ENCODE measurements around the gene COL6A3. TPM values are rescaled to one million over a fixed set of nuclear protein-coding genes. Genes with fewer than 3 reads are reported as not detected.

Gene COL6A3
- polyA plus RNA-seq, 2 of the 4 experiments (the other 2 are of a cell fraction) = 0.10 to 0.28 TPM

DNA sequence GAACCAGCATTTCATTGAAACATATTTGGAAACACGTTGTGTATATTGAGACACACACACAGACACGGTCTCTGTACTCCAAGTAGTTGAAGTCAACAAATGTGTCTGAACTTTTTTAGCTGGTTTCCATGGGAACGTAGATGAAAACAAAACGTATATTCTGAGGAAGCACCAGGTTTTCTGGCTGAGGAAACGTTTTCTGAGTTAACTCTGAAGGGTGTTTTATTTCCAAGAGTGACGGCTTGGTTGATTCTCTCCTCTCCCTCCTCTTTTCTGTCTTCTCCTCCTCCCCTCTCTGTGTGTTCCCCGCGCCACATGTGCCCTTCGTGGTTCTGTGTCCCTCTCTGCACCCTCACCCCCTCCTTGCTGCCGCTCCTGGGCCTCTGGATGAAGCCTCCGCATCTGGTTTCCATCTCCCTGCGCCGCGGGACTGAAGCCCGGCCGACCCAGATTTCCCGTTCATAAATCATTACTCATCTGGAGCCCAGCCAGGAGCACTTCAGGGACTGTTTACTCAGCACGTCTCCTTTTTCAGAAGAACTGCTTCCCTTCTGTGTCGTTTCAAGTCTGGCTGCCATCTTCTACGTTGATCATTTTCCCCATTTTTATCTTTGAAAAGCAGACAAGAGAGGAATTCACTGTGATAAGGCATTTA, 122.7 kb downstream of the COL6A3 start:
- POLR2A ChIA-PET = interaction anchor here (1.2 kb wide), 1 partner anchor 206 kb away, joined by 3 read pairs; the partner anchor contains the start of gene COPS8
- DNase-seq (ENCODE audit: low read depth in 1 of 2, low spot score in 1 of 2) (peak; percentile 81 to 95), ATAC-seq (peak; percentile 92 to 95), FAIRE-seq (peak; percentile 90)
- under 1% methylated on average over 20 of the region's 20 CpGs for WGBS (ENCODE audit: missing lambda C conversion rate)
- Histone ChIP-seq H3K27ac (peak overlapping the region; percentile 69 to 87), H3K4me2 (peak overlapping the region; percentile 66), H3K4me3 (peak overlapping the region; percentile 24; the same call in 1 of the 3 replicates), H3K9me3 (no peaks in the 10 kb centered on the region), H3K4me1 (peaks cover 22% of the 10 kb centered on the region)
- CTCF ChIA-PET = interaction anchor here (0.7 to 1.3 kb wide), 10 partner anchors 9 to 184 kb away, joined by 3 to 5 read pairs (median 3); no protein-coding TSS in a partner anchor
- TF ChIP-seq, protein P1, sequence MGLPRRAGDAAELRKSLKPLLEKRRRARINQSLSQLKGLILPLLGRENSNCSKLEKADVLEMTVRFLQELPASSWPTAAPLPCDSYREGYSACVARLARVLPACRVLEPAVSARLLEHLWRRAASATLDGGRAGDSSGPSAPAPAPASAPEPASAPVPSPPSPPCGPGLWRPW (IDR thresholded peaks at IDR 0.05) = no peak
- TF ChIP-seq POLR2A (IDR thresholded peaks at IDR 0.05; ENCODE audit: low read length) (no peak), SREBF2 (IDR thresholded peaks at IDR 0.05) (no peak), GATA3 (IDR thresholded peaks at IDR 0.05; ENCODE audit: borderline replicate concordance) (peak; percentile 63; the same call in 1 of the 2 replicates), MAFK (IDR thresholded peaks at IDR 0.05; ENCODE audit: partially characterized antibody) (peak; percentile 51), BHLHE40 (IDR thresholded peaks at IDR 0.05; ENCODE audit: low read depth, low read length) (no peak), EHMT2 (IDR thresholded peaks at IDR 0.05; ENCODE audit: low read depth) (no peak), EHF (CRISPR knock-in tag; IDR thresholded peaks at IDR 0.05) (no peak), CEBPB (IDR thresholded peaks at IDR 0.05) (peak in 1 of 2 experiments; percentile 4; a peak in 1 of 4 replicates), RCOR1 (IDR thresholded peaks at IDR 0.05; ENCODE audit: low read depth, low read length) (no peak), ZNF302 (CRISPR knock-in tag; IDR thresholded peaks at IDR 0.05) (no peak), JUN (IDR thresholded peaks at IDR 0.05) (peak in 1 of 2 experiments; percentile 69; a peak in 2 of 5 replicates), ZFP36 (IDR thresholded peaks at IDR 0.05; ENCODE audit: borderline replicate concordance, partially characterized antibody) (no peak), FOSL2 (IDR thresholded peaks at IDR 0.05) (no peak; the same call in 1 of the 2 replicates), FOSL2 (CRISPR knock-in tag; IDR thresholded peaks at IDR 0.05) (peak; percentile 71), SMC3 (IDR thresholded peaks at IDR 0.05) (peak; percentile 34; the same call in 1 of the 3 replicates), POLR2AphosphoS2 (conservative IDR thresholded peaks at IDR 0.05; ENCODE audit: low read length) (no peak), MAZ (IDR thresholded peaks at IDR 0.05; ENCODE audit: borderline replicate concordance, low read depth, low read length) (no peak), NR3C1 (IDR thresholded peaks at IDR 0.05) (no peak), KDM5A (IDR thresholded peaks at IDR 0.05) (no peak), FOXS1 (CRISPR knock-in tag; IDR thresholded peaks at IDR 0.05) (no peak), FOSB (CRISPR knock-in tag; IDR thresholded peaks at IDR 0.05) (no peak), RAD21 (conservative IDR thresholded peaks at IDR 0.05 in 1 of 2, IDR thresholded peaks at IDR 0.05 in 1 of 2) (peak; percentile 27 to 32; a peak in 2 of 5 replicates), NPAS2 (CRISPR knock-in tag; IDR thresholded peaks at IDR 0.05; ENCODE audit: borderline replicate concordance) (no peak), NFE2L2 (conservative IDR thresholded peaks at IDR 0.05; ENCODE audit: low read length) (no peak)
- TF ChIP-seq, protein P2, sequence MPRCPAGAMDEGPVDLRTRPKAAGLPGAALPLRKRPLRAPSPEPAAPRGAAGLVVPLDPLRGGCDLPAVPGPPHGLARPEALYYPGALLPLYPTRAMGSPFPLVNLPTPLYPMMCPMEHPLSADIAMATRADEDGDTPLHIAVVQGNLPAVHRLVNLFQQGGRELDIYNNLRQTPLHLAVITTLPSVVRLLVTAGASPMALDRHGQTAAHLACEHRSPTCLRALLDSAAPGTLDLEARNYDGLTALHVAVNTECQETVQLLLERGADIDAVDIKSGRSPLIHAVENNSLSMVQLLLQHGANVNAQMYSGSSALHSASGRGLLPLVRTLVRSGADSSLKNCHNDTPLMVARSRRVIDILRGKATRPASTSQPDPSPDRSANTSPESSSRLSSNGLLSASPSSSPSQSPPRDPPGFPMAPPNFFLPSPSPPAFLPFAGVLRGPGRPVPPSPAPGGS (IDR thresholded peaks at IDR 0.05) = no peak
- TF ChIP-seq, protein P3, sequence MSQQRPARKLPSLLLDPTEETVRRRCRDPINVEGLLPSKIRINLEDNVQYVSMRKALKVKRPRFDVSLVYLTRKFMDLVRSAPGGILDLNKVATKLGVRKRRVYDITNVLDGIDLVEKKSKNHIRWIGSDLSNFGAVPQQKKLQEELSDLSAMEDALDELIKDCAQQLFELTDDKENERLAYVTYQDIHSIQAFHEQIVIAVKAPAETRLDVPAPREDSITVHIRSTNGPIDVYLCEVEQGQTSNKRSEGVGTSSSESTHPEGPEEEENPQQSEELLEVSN (IDR thresholded peaks at IDR 0.05; ENCODE audit: borderline replicate concordance, low read depth) = no peak
- TF ChIP-seq, protein P4, sequence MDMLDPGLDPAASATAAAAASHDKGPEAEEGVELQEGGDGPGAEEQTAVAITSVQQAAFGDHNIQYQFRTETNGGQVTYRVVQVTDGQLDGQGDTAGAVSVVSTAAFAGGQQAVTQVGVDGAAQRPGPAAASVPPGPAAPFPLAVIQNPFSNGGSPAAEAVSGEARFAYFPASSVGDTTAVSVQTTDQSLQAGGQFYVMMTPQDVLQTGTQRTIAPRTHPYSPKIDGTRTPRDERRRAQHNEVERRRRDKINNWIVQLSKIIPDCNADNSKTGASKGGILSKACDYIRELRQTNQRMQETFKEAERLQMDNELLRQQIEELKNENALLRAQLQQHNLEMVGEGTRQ (IDR thresholded peaks at IDR 0.05) = no peak
- TF ChIP-seq, protein P5, sequence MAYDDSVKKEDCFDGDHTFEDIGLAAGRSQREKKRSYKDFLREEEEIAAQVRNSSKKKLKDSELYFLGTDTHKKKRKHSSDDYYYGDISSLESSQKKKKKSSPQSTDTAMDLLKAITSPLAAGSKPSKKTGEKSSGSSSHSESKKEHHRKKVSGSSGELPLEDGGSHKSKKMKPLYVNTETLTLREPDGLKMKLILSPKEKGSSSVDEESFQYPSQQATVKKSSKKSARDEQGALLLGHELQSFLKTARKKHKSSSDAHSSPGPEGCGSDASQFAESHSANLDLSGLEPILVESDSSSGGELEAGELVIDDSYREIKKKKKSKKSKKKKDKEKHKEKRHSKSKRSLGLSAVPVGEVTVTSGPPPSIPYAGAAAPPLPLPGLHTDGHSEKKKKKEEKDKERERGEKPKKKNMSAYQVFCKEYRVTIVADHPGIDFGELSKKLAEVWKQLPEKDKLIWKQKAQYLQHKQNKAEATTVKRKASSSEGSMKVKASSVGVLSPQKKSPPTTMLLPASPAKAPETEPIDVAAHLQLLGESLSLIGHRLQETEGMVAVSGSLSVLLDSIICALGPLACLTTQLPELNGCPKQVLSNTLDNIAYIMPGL (CRISPR knock-in tag; IDR thresholded peaks at IDR 0.05; ENCODE audit: borderline replicate concordance) = no peak
- TF ChIP-seq, protein P6, sequence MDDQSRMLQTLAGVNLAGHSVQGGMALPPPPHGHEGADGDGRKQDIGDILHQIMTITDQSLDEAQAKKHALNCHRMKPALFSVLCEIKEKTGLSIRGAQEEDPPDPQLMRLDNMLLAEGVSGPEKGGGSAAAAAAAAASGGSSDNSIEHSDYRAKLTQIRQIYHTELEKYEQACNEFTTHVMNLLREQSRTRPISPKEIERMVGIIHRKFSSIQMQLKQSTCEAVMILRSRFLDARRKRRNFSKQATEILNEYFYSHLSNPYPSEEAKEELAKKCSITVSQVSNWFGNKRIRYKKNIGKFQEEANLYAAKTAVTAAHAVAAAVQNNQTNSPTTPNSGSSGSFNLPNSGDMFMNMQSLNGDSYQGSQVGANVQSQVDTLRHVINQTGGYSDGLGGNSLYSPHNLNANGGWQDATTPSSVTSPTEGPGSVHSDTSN (IDR thresholded peaks at IDR 0.05) = peak; percentile 39; the same call in 1 of the 2 replicates
- TF ChIP-seq, protein P7, sequence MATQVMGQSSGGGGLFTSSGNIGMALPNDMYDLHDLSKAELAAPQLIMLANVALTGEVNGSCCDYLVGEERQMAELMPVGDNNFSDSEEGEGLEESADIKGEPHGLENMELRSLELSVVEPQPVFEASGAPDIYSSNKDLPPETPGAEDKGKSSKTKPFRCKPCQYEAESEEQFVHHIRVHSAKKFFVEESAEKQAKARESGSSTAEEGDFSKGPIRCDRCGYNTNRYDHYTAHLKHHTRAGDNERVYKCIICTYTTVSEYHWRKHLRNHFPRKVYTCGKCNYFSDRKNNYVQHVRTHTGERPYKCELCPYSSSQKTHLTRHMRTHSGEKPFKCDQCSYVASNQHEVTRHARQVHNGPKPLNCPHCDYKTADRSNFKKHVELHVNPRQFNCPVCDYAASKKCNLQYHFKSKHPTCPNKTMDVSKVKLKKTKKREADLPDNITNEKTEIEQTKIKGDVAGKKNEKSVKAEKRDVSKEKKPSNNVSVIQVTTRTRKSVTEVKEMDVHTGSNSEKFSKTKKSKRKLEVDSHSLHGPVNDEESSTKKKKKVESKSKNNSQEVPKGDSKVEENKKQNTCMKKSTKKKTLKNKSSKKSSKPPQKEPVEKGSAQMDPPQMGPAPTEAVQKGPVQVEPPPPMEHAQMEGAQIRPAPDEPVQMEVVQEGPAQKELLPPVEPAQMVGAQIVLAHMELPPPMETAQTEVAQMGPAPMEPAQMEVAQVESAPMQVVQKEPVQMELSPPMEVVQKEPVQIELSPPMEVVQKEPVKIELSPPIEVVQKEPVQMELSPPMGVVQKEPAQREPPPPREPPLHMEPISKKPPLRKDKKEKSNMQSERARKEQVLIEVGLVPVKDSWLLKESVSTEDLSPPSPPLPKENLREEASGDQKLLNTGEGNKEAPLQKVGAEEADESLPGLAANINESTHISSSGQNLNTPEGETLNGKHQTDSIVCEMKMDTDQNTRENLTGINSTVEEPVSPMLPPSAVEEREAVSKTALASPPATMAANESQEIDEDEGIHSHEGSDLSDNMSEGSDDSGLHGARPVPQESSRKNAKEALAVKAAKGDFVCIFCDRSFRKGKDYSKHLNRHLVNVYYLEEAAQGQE (IDR thresholded peaks at IDR 0.05) = no peak
